Gastrocnemius medialis (tissue), 4 donors: ENCODE measurements around the gene AGAP1.

Source experiments
- CTCF ChIP-seq, 5 experiments: fragments of 450-650 bp in 3 of 5; fragments of 200-600 bp in 2 of 5; sonication (generic) in 2 of 5; IDR thresholded peaks in 4 of 5; conservative IDR thresholded peaks in 1 of 5; 1 replicate in 4 of 5; 2 replicates in 1 of 5; pipeline ENCODE4 v1.5.1; 2016 to 2019; ENCODE audit warnings: antibody characterized with exemption in 5 of 5, mild to moderate bottlenecking in 3 of 5, moderate library complexity in 3 of 5
- POLR2A ChIP-seq, 2 donors: fragments of 450-650 bp; IDR thresholded peaks; one replicate each; pipeline ENCODE4 v1.6.1; 2017; ENCODE audit warnings: antibody characterized with exemption in 2 of 2, mild to moderate bottlenecking in 2 of 2, moderate library complexity in 2 of 2

- TF ChIP-seq CTCF (IDR thresholded peaks at IDR 0.05 in 4 of 5, conservative IDR thresholded peaks at IDR 0.05 in 1 of 5) (no peak), POLR2A (IDR thresholded peaks at IDR 0.05) (no peak)
Measured at GRCh38 chr2:235619544-235619943, 125.7 kb downstream of the AGAP1 start.
